Left lung (tissue), 10 donors: ENCODE data around the gene SIK3. TPM values are rescaled to one million over a fixed set of nuclear protein-coding genes. Genes with fewer than 3 reads are reported as not detected.

Source experiments
- ATAC-seq: fragments of 200-7000 bp; cut with Tn5 transposase; one replicate; pipeline ENCODE4 v1.9.1; 2020; ENCODE audit warnings: moderate library complexity
- DNase-seq, 4 donors: peaks; one replicate each; pipeline ENCODE4 v3.0.0-alpha.2; 2013 to 2020
- H3K27ac ChIP-seq, 2 donors: fragments of 200-600 bp; sonication (generic) in 1 of 2; one replicate each; pipeline versions ENCODE4 v1.5.0 to v1.8.0; 2020 to 2021
- H3K27me3 ChIP-seq, 2 donors: fragments of 200-600 bp; sonication (generic) in 1 of 2; one replicate each; pipeline versions ENCODE4 v1.5.0 to v1.8.0; 2020 to 2021
- H3K36me3 ChIP-seq, 2 donors: fragments of 200-600 bp; sonication (generic) in 1 of 2; one replicate each; pipeline versions ENCODE4 v1.5.0 to v1.8.0; 2020 to 2021
- H3K4me1 ChIP-seq, 2 donors: fragments of 200-600 bp; one replicate each; pipeline ENCODE4 v1.8.0; 2021
- H3K4me3 ChIP-seq, 2 donors: fragments of 200-600 bp; sonication (generic) in 1 of 2; one replicate each; pipeline versions ENCODE4 v1.5.0 to v1.8.0; 2020 to 2021; ENCODE audit warnings: mild to moderate bottlenecking in 1 of 2
- H3K9me3 ChIP-seq, 2 donors: fragments of 200-600 bp; sonication (generic) in 1 of 2; one replicate each; pipeline versions ENCODE4 v1.5.0 to v1.8.0; 2020 to 2021
- intact Hi-C, 2 donors: fragments of 100-400 bp; cut with DNase I; formaldehyde crosslinking; loops; one replicate each; pipeline versions ENCODE4 v1.11.2 to v1.14.2; 2022
- polyA plus RNA-seq, 6 donors: library from polyadenylated mRNA; unstranded; fragments of 120-200 nt; gene quantifications; one replicate each; pipeline ENCODE4 v1.2.1, GENCODE V29; 2013; ENCODE audit not compliant: insufficient read length in 6 of 6
- total RNA-seq, 2 donors: library from RNA; stranded (reverse); fragmentation: NEBNext Ultra II Directional; extraction: Animal tissue kit (Norgen Biotek cat#: 25700); gene quantifications; one replicate each; pipeline ENCODE4 v1.2.1, GENCODE V29; 2021
- TF ChIP-seq, protein P1 (sequence below), 2 donors: fragments of 200-600 bp; sonication (generic) in 1 of 2; IDR thresholded peaks; one replicate each; pipeline versions ENCODE4 v1.5.0 to v1.8.0; 2021; ENCODE audit warnings: antibody characterized with exemption in 2 of 2
- donor health status: DM: no; HTN: yes; CAD: no.
- donor health status: DM: no; HTN: no; CAD: no.

Gene SIK3
- total and polyA plus RNA-seq, 8 donors = 28.0 to 49.6 (median 35.9) TPM

DNA sequence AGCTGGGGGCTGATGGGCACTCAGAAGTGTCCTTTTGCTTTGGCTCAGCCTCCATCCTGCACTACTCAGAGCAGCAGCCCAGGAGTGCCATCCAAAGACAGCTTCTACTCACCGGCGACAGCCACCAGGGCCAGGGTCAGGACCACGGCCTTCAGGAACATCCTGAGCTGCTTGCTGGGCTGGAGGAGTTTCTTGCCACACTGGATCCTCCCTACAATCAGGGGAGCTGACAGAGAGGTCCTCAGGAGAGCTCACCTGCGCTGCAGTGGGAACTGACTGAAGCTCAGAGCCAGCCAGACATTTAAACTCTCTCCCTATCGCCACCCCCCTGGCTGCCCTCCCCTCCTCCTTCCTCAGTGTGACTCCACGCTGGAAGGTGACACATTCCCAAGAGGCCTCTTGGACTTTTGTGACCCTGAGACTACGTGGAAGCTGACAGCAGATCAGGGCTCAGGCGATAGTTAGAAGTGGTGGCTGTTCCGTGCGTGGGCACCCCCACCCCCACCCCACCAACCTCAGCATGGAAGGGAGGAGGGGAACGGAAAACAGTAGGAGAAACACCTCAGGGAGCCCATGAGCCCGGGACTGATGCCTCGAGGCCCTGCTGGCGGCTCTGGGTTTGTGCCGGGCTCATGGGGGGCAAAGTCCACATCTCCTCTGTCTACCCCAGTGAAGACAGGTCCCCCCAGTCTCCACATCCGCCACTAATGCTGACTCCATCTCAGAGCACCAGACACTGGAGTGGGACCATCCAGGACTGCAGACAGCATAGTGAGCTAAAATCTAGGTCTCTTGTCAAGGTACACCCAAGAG lies 275.0 kb downstream of the SIK3 start, which contains the start of gene APOA4:
Gene APOA4, minus strand, starts transcription at position 274 of the 813 bp plus-strand sequence. Its CDS starts 113 bp downstream, at position 161.
- no peaks in the 10 kb centered on the region for H3K9me3 ChIP-seq
- H3K27ac ChIP-seq = no peak within 1 kb of the TSS
- no peaks in the 10 kb centered on the region for H3K36me3 ChIP-seq
- no peaks in the 10 kb centered on the region for H3K27me3 ChIP-seq
- DNase-seq (no peak), ATAC-seq (no peak)
- no peak within 1 kb of the TSS for H3K4me3 ChIP-seq
- TF ChIP-seq, protein P1, sequence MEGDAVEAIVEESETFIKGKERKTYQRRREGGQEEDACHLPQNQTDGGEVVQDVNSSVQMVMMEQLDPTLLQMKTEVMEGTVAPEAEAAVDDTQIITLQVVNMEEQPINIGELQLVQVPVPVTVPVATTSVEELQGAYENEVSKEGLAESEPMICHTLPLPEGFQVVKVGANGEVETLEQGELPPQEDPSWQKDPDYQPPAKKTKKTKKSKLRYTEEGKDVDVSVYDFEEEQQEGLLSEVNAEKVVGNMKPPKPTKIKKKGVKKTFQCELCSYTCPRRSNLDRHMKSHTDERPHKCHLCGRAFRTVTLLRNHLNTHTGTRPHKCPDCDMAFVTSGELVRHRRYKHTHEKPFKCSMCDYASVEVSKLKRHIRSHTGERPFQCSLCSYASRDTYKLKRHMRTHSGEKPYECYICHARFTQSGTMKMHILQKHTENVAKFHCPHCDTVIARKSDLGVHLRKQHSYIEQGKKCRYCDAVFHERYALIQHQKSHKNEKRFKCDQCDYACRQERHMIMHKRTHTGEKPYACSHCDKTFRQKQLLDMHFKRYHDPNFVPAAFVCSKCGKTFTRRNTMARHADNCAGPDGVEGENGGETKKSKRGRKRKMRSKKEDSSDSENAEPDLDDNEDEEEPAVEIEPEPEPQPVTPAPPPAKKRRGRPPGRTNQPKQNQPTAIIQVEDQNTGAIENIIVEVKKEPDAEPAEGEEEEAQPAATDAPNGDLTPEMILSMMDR (IDR thresholded peaks at IDR 0.05) = no peak
- H3K4me1 ChIP-seq = no peaks in the 10 kb centered on the region
- intact Hi-C loops = no loop called here

DNA sequence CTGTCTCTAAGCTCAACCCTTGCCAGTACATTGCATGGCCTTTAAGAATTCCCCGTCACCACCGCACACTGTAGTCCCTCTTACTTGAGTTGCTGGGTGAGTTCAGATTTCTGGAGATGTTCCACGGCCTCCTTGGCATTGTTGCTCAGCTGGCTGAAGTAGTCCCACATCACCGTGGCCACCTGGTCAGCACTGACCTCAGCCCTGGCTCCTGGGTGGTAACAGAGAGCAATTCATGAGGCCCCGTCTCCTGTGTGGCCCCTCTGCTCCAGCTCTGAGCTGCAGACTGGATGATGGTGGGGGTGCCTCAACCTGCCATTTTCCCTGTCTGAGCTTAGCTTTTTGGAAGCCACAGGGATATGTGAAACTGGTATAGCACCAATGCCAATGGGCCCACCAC lies 275.7 kb downstream of the SIK3 start:
- TF ChIP-seq, protein P1 (IDR thresholded peaks at IDR 0.05) = no peak
- ATAC-seq (no peak), DNase-seq (no peak)
- intact Hi-C loops = no loop called here
- no peaks in the 10 kb centered on the region for H3K9me3 ChIP-seq
- no peak overlapping the region for H3K4me3 ChIP-seq
- no peak overlapping the region for H3K27ac ChIP-seq
- H3K27me3 ChIP-seq = no peaks in the 10 kb centered on the region
- H3K36me3 ChIP-seq = no peaks in the 10 kb centered on the region
- H3K4me1 ChIP-seq = no peaks in the 10 kb centered on the region

DNA sequence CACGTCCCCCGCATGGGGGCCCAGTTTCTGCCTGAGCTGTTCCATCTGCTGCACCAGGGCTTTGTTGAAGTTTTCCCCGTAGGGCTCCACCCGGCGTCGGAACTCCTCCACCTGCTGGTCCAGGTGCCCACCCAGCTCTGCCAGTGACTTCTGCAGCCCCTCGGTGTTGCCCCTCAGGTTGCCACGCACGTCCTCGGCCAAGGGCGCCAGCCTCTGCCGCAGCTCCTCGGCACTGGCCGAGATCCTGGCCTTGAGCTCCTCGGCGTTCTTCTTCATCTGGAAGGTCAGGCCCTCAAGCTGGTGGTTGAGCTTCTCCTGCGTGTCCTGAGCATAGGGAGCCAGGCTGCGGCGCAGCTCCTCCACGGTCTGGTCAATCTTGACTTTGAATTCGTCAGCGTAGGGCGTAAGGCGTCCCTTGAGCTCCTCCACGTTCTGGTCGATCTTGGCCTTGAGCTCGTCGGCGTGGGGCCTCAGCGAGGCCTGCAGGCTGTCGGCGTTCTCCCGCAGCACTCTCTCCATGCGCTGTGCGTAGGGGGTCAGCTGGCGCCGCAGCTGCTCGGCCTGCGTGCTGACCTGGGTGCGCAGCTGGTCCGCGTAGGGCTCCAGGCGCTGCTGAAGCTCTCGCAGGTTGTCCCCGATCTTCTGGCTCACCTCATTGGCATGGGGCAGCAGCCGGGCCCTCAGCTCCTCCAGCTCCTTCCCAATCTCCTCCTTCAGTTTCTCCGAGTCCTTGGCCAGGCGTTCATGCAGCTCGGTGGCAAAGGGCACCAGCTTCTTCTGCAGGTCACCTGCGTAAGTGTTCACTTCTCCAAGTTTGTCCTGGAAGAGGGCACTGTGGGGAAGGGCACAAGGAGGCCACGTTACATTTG lies 276.9 kb downstream of the SIK3 start:
- TF ChIP-seq, protein P1 (IDR thresholded peaks at IDR 0.05) = no peak
- Histone ChIP-seq H3K27me3 (no peaks in the 10 kb centered on the region), H3K9me3 (no peaks in the 10 kb centered on the region), H3K4me1 (no peaks in the 10 kb centered on the region), H3K4me3 (no peak overlapping the region), H3K27ac (no peak overlapping the region), H3K36me3 (no peaks in the 10 kb centered on the region)
- no peak for DNase-seq
- ATAC-seq = no peak
- intact Hi-C loops = no loop called here

DNA sequence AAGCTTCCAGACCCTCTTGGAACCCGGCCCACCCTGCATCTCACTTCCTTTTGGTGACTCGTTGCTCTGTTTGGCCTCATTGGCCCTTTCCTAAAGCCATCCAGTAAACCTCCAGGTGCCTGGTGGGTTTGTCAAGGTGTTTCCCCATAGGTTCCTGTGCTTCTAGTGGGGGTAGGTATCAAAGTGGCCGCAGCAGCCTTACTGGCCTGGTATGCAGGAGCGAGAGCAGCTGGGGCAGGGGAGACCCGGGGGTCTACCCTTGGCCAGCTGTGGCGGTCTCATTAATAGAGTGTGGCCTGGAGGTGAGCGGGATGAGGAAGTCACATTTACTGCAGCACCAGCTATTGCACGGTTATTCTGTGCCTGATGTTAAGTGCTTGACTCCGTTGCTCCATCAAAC lies 279.2 kb downstream of the SIK3 start:
- no peak overlapping the region for H3K27ac ChIP-seq
- ATAC-seq (no peak), DNase-seq (no peak)
- H3K27me3 ChIP-seq = no peaks in the 10 kb centered on the region
- intact Hi-C loops = no loop called here
- H3K4me3 ChIP-seq = no peak overlapping the region
- no peaks in the 10 kb centered on the region for H3K36me3 ChIP-seq
- no peaks in the 10 kb centered on the region for H3K9me3 ChIP-seq
- no peaks in the 10 kb centered on the region for H3K4me1 ChIP-seq
- TF ChIP-seq, protein P1 (IDR thresholded peaks at IDR 0.05) = no peak

DNA sequence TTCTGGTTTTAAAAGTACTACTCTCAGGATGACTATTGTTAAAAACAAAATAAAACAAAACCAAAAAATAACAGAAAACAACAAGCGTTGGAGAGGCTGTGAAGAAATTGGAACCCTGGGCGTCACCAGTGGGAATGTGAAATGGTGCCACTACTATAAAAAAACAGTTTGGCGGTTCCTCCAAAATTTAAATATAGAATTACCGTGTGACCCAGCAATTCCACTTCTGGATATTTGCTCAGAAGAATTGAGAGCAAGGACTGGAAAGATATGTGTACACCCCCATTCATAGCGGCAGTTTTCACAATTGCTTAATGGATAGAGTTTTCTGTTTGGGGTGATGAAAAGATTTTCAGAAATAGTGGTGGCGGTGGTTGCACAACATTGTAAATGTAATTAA lies 283.7 kb downstream of the SIK3 start:
- TF ChIP-seq, protein P1 (IDR thresholded peaks at IDR 0.05) = no peak
- intact Hi-C loops = no loop called here
- H3K9me3 ChIP-seq = no peaks in the 10 kb centered on the region
- H3K4me3 ChIP-seq = no peak overlapping the region
- no peaks in the 10 kb centered on the region for H3K4me1 ChIP-seq
- DNase-seq (no peak), ATAC-seq (no peak)
- no peaks in the 10 kb centered on the region for H3K36me3 ChIP-seq
- no peaks in the 10 kb centered on the region for H3K27me3 ChIP-seq
- H3K27ac ChIP-seq = no peak overlapping the region
